Mammary epithelial cell (primary cell): ENCODE results near the gene RPTOR.

ENCODE experiments used
- EZH2 ChIP-seq: IDR thresholded peaks from 2 replicates; pipeline ENCODE4 v1.6.1; 2012; ENCODE audit warnings: low read length, inconsistent platforms, borderline replicate concordance
- TF ChIP-seq, protein P1 (sequence below), 2 donors: IDR thresholded peaks in 1 of 2; conservative IDR thresholded peaks in 1 of 2; 2 replicates each; pipeline ENCODE4 v1.5.1; 2011 to 2012; ENCODE audit warnings: inconsistent platforms in 2 of 2, low read length in 2 of 2, mild to moderate bottlenecking in 2 of 2, control low read depth in 1 of 2, low read depth in 1 of 2; ENCODE audit not compliant: insufficient read depth in 1 of 2; ENCODE audit errors: extremely low read depth in 1 of 2

DNA sequence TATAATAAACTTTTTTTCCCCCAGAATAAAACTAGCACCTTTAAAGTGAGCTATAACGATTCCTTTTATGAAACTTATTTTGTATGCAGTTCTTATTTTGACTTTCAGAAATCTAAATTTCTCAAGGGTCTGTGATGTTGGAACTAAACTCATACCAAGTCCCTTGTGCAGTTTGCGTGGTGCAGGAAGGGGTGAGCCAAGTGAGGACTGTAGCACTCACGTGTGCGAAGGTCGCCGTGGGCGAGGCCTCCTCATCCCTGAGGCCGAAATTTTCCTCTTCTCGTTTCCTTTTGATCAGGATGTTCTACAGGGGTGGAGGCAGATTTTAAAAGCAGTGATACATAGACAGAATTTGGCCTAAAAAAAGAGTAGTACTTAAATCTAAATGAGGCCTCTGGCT lies 73.7 kb downstream of the RPTOR start:
- TF ChIP-seq, protein P1, sequence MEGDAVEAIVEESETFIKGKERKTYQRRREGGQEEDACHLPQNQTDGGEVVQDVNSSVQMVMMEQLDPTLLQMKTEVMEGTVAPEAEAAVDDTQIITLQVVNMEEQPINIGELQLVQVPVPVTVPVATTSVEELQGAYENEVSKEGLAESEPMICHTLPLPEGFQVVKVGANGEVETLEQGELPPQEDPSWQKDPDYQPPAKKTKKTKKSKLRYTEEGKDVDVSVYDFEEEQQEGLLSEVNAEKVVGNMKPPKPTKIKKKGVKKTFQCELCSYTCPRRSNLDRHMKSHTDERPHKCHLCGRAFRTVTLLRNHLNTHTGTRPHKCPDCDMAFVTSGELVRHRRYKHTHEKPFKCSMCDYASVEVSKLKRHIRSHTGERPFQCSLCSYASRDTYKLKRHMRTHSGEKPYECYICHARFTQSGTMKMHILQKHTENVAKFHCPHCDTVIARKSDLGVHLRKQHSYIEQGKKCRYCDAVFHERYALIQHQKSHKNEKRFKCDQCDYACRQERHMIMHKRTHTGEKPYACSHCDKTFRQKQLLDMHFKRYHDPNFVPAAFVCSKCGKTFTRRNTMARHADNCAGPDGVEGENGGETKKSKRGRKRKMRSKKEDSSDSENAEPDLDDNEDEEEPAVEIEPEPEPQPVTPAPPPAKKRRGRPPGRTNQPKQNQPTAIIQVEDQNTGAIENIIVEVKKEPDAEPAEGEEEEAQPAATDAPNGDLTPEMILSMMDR (conservative IDR thresholded peaks at IDR 0.05 in 1 of 2, IDR thresholded peaks at IDR 0.05 in 1 of 2; ENCODE audit: extremely low read depth in 1 of 2, insufficient read depth in 1 of 2, low read depth in 1 of 2, low read length in 2 of 2), result no peak
- no peak for TF ChIP-seq EZH2
